C4-2B (cell line): Measurements from ENCODE around the gene NBDY.

Experiments used
- ZFX ChIP-seq: fragments of 450-650 bp; IDR thresholded peaks from 2 replicates; pipeline ENCODE4 v1.6.1; 2017
- TF ChIP-seq, protein P1 (sequence below): fragments of 450-650 bp; conservative IDR thresholded peaks from 2 replicates; pipeline ENCODE4 v1.5.1; 2017; ENCODE audit warnings: mild to moderate bottlenecking

DNA sequence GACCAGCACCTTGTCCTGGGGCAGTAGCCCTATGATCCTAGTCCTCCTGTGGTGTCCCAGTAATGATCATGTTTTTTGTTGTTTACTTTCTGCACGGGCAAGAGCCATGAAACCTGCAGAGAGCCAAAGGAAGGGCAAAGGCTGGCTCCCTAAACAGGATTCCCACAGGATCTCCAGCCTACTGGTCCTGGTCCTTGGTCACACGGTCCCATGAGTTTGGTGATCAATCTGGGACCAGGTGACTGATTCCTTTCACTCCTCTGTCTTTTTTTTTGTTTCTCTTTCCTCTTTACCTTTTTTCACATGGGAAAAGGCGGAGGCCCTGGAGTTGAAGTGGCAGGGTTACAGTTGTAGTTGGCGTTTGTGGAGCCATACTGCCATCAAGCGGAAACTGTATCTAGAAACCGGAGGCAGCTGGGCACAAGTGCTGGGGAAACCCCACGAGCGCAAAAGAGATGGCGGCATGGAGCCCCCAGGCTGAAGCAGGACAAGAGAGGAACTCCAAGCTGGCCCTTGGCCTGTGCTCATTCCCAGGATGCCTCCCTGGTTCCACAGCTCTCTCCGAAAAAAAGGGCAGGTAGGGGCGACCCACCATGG, 34.6 kb downstream of the NBDY start:
- TF ChIP-seq, protein P1, sequence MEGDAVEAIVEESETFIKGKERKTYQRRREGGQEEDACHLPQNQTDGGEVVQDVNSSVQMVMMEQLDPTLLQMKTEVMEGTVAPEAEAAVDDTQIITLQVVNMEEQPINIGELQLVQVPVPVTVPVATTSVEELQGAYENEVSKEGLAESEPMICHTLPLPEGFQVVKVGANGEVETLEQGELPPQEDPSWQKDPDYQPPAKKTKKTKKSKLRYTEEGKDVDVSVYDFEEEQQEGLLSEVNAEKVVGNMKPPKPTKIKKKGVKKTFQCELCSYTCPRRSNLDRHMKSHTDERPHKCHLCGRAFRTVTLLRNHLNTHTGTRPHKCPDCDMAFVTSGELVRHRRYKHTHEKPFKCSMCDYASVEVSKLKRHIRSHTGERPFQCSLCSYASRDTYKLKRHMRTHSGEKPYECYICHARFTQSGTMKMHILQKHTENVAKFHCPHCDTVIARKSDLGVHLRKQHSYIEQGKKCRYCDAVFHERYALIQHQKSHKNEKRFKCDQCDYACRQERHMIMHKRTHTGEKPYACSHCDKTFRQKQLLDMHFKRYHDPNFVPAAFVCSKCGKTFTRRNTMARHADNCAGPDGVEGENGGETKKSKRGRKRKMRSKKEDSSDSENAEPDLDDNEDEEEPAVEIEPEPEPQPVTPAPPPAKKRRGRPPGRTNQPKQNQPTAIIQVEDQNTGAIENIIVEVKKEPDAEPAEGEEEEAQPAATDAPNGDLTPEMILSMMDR = no peak
- no peak for TF ChIP-seq ZFX
